Measurements from ENCODE around the gene VPS26C.

The VPS26C gene

GRCh38 chr21:37183749-37184148, 83.4 kb downstream of the VPS26C start:
- no peak overlapping the region for H3K4me3 ChIP-seq (ENCODE audit: low read length)
- no peak for DNase-seq (ENCODE audit: low read depth)
- TF ChIP-seq CTCF (IDR thresholded peaks at IDR 0.05; ENCODE audit: insufficient read depth, low read depth, low read length, missing control alignments): no peak

GRCh38 chr21:37182222-37182621, 84.9 kb downstream of the VPS26C start:
- TF ChIP-seq CTCF (IDR thresholded peaks at IDR 0.05; ENCODE audit: insufficient read depth, low read depth, low read length, missing control alignments): no peak
- DNase-seq (ENCODE audit: low read depth): no peak
- no peak overlapping the region for H3K4me3 ChIP-seq (ENCODE audit: low read length)

GRCh38 chr21:37181059-37181458, 86.1 kb downstream of the VPS26C start:
- DNase-seq (ENCODE audit: low read depth): peak; percentile 4
- TF ChIP-seq CTCF (IDR thresholded peaks at IDR 0.05; ENCODE audit: insufficient read depth, low read depth, low read length, missing control alignments): no peak
- no peak overlapping the region for H3K4me3 ChIP-seq (ENCODE audit: low read length)

- TF ChIP-seq CTCF (IDR thresholded peaks at IDR 0.05; ENCODE audit: insufficient read depth, low read depth, low read length, missing control alignments): no peak
- DNase-seq (ENCODE audit: low read depth): peak; percentile 80
Observed at GRCh38 chr21:37176716-37177115, 90.4 kb downstream of the VPS26C start.

More at GRCh38 chr21:37176716-37177115, 90.4 kb downstream of the VPS26C start:
- H3K4me3 ChIP-seq (ENCODE audit: low read length): no peak overlapping the region

Data from epithelial cell of esophagus (primary cell).